ENCODE results near the gene TMEM11. TPM values are rescaled to one million over a fixed set of nuclear protein-coding genes. Genes with fewer than 3 reads are reported as not detected.

TMEM11 gene
- total RNA-seq, 1 donor from 2014 or later: 31.6 TPM

DNA sequence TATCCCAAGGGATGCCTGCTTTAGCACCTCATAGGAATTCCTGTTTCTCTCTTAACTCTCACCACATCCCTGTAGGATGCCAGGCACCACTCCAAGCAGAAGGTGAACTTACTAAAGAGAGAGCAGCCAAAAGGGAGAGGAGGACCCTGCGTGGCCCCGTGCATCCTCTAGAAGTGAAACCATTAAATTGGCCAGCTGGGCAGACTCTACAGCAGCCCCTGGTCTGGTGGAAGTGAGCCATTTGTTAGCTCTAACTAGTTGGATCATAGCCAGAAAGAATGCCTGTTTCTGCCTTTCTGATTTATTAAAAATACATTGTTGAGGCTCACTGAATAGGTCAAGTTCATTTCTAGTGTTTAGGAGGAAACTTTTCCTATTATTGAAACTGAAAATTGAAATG lies 22.3 kb downstream of the TMEM11 start:
- no peaks in the 10 kb centered on the region for H3K27me3 ChIP-seq (ENCODE audit: insufficient read depth, low read length)

DNA sequence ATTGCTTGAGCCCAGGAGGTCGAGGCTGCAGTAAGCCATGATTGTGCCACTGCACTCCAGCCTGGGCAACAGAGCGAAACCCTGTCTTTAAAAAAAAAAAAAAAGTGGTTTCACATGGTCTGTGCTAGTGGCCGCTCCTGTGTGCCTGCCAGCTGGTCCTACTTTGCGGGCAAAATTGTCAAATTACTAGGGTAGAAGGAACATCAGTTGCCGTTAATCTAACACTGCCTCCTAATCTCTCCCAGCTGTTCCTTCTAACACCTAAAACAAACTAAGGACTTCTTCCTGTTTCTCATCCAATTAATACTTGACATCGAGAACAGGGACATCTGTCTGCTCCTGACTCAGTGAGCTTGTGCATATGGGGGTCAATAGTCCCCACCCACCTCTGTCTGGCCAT lies 23.9 kb downstream of the TMEM11 start:
- H3K4me3 Mint-ChIP-seq (ENCODE audit: unreplicated experiment): no peak overlapping the region
- Histone ChIP-seq H3K36me3 (ENCODE audit: insufficient read depth, low read length) (no peaks in the 10 kb centered on the region), H3K9me3 (ENCODE audit: insufficient read depth, low read depth, low read length) (no peaks in the 10 kb centered on the region), H3K4me2 (ENCODE audit: low read length) (no peak overlapping the region), H3K4me3 (ENCODE audit: insufficient read depth, low read depth, low read length) (no peak overlapping the region), H4K20me1 (ENCODE audit: insufficient read depth, low read length) (peaks cover 8% of the 10 kb centered on the region), H3K4me1 (ENCODE audit: insufficient read depth, low read length) (no peaks in the 10 kb centered on the region), H3K9ac (ENCODE audit: low read length) (no peak overlapping the region), H3K27me3 (ENCODE audit: insufficient read depth, low read length) (no peaks in the 10 kb centered on the region), H3K79me2 (ENCODE audit: insufficient read depth, low read length) (no peaks in the 10 kb centered on the region), H2AFZ (ENCODE audit: low read depth, low read length) (no peak overlapping the region), H3K27ac (ENCODE audit: low read depth, low read length) (no peak overlapping the region)
- no peaks in the 10 kb centered on the region for H3K4me1 Mint-ChIP-seq (ENCODE audit: low read depth, unreplicated experiment)
- no peaks in the 10 kb centered on the region for H3K9me3 Mint-ChIP-seq (ENCODE audit: unreplicated experiment)
- DNase-seq (ENCODE audit: low read depth): no peak
- TF ChIP-seq EZH2 (IDR thresholded peaks at IDR 0.05; ENCODE audit: insufficient read depth, low read length): no peak
- TF ChIP-seq, protein P1, sequence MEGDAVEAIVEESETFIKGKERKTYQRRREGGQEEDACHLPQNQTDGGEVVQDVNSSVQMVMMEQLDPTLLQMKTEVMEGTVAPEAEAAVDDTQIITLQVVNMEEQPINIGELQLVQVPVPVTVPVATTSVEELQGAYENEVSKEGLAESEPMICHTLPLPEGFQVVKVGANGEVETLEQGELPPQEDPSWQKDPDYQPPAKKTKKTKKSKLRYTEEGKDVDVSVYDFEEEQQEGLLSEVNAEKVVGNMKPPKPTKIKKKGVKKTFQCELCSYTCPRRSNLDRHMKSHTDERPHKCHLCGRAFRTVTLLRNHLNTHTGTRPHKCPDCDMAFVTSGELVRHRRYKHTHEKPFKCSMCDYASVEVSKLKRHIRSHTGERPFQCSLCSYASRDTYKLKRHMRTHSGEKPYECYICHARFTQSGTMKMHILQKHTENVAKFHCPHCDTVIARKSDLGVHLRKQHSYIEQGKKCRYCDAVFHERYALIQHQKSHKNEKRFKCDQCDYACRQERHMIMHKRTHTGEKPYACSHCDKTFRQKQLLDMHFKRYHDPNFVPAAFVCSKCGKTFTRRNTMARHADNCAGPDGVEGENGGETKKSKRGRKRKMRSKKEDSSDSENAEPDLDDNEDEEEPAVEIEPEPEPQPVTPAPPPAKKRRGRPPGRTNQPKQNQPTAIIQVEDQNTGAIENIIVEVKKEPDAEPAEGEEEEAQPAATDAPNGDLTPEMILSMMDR (IDR thresholded peaks at IDR 0.05; ENCODE audit: insufficient read depth, low read depth, low read length): no peak
- H3K27me3 Mint-ChIP-seq (ENCODE audit: low read depth, unreplicated experiment): no peaks in the 10 kb centered on the region
- H3K27ac Mint-ChIP-seq (ENCODE audit: unreplicated experiment): no peak overlapping the region
- FAIRE-seq: no peak
- H3K36me3 Mint-ChIP-seq (ENCODE audit: low read depth, unreplicated experiment): peaks cover 15% of the 10 kb centered on the region

More for the DNA sequence above, 22.3 kb downstream of the TMEM11 start:
- no peak overlapping the region for H3K4me2 ChIP-seq (ENCODE audit: low read length)
- no peaks in the 10 kb centered on the region for H3K9me3 ChIP-seq (ENCODE audit: insufficient read depth, low read depth, low read length)
- no peak overlapping the region for H3K27ac Mint-ChIP-seq (ENCODE audit: unreplicated experiment)
- no peaks in the 10 kb centered on the region for H3K9me3 Mint-ChIP-seq (ENCODE audit: unreplicated experiment)
- H3K36me3 ChIP-seq (ENCODE audit: insufficient read depth, low read length): peaks cover 3% of the 10 kb centered on the region
- H3K27me3 Mint-ChIP-seq (ENCODE audit: low read depth, unreplicated experiment): no peaks in the 10 kb centered on the region
- TF ChIP-seq, protein P1 (IDR thresholded peaks at IDR 0.05; ENCODE audit: insufficient read depth, low read depth, low read length): no peak
- no peak for TF ChIP-seq EZH2 (IDR thresholded peaks at IDR 0.05; ENCODE audit: insufficient read depth, low read length)
- no peak overlapping the region for H3K27ac ChIP-seq (ENCODE audit: low read depth, low read length)
- H3K79me2 ChIP-seq (ENCODE audit: insufficient read depth, low read length): peaks cover 10% of the 10 kb centered on the region
- H3K4me3 ChIP-seq (ENCODE audit: insufficient read depth, low read depth, low read length): no peak overlapping the region
- peaks cover 11% of the 10 kb centered on the region for H4K20me1 ChIP-seq (ENCODE audit: insufficient read depth, low read length)
- no peaks in the 10 kb centered on the region for H3K4me1 Mint-ChIP-seq (ENCODE audit: low read depth, unreplicated experiment)
- no peak overlapping the region for H2AFZ ChIP-seq (ENCODE audit: low read depth, low read length)
- H3K36me3 Mint-ChIP-seq (ENCODE audit: low read depth, unreplicated experiment): peaks cover 15% of the 10 kb centered on the region
- no peaks in the 10 kb centered on the region for H3K4me1 ChIP-seq (ENCODE audit: insufficient read depth, low read length)
- no peak overlapping the region for H3K9ac ChIP-seq (ENCODE audit: low read length)
- no peak overlapping the region for H3K4me3 Mint-ChIP-seq (ENCODE audit: unreplicated experiment)
- no peak for DNase-seq (ENCODE audit: low read depth)
- no peak for FAIRE-seq

DNA sequence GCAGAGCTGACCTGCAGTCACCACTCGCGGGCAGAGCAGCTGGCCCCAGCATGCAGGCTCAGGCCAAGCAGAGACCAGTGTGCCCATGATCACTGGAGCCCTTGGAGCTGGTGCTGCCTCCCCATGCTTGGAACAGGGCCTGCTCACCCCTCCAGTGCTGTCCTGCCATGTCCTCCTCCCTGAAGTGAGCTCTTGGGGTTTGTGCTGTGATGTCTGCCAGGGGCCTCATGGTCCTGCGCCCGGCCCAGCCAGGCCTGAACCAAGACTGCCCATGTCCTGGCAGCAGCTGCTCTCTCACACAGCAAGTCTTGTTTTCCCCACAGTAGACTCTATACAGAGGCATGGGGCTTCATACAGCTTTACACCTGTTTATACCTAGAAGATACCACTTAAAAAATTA lies 24.6 kb downstream of the TMEM11 start:
- no peak overlapping the region for H3K4me2 ChIP-seq (ENCODE audit: low read length)
- Mint-ChIP-seq H3K27me3 (ENCODE audit: low read depth, unreplicated experiment) (no peaks in the 10 kb centered on the region), H3K27ac (ENCODE audit: unreplicated experiment) (no peak overlapping the region), H3K4me1 (ENCODE audit: low read depth, unreplicated experiment) (no peaks in the 10 kb centered on the region), H3K36me3 (ENCODE audit: low read depth, unreplicated experiment) (peaks cover 15% of the 10 kb centered on the region), H3K4me3 (ENCODE audit: unreplicated experiment) (no peak overlapping the region), H3K9me3 (ENCODE audit: unreplicated experiment) (no peaks in the 10 kb centered on the region)
- peaks cover 3% of the 10 kb centered on the region for H4K20me1 ChIP-seq (ENCODE audit: insufficient read depth, low read length)
- no peak overlapping the region for H3K27ac ChIP-seq (ENCODE audit: low read depth, low read length)
- H2AFZ ChIP-seq (ENCODE audit: low read depth, low read length): no peak overlapping the region
- TF ChIP-seq, protein P1 (IDR thresholded peaks at IDR 0.05; ENCODE audit: insufficient read depth, low read depth, low read length): no peak
- no peak for TF ChIP-seq EZH2 (IDR thresholded peaks at IDR 0.05; ENCODE audit: insufficient read depth, low read length)
- FAIRE-seq: no peak
- H3K36me3 ChIP-seq (ENCODE audit: insufficient read depth, low read length): peaks cover 2% of the 10 kb centered on the region
- H3K79me2 ChIP-seq (ENCODE audit: insufficient read depth, low read length): no peaks in the 10 kb centered on the region
- H3K9me3 ChIP-seq (ENCODE audit: insufficient read depth, low read depth, low read length): no peaks in the 10 kb centered on the region
- DNase-seq (ENCODE audit: low read depth): no peak
- no peak overlapping the region for H3K9ac ChIP-seq (ENCODE audit: low read length)
- H3K27me3 ChIP-seq (ENCODE audit: insufficient read depth, low read length): no peaks in the 10 kb centered on the region
- H3K4me3 ChIP-seq (ENCODE audit: insufficient read depth, low read depth, low read length): no peak overlapping the region
- H3K4me1 ChIP-seq (ENCODE audit: insufficient read depth, low read length): no peaks in the 10 kb centered on the region
